HCEC 1CT (cell line): Measurements from ENCODE around the gene SYTL4.

Experiments
- DNase-seq: peaks from one replicate; pipeline ENCODE4 v3.0.0-alpha.2; 2017

SYTL4 gene

GRCh38 chrX:100687546-100687945 is 44.4 kb downstream of the SYTL4 start:
- DNase-seq: no peak

- no peak for DNase-seq
Observed at GRCh38 chrX:100687128-100687527, 44.8 kb downstream of the SYTL4 start.

- DNase-seq: no peak
Observed at GRCh38 chrX:100685997-100686305, 46.0 kb downstream of the SYTL4 start.

- DNase-seq: peak; percentile 56
Observed at GRCh38 chrX:100685284-100685996, 46.5 kb downstream of the SYTL4 start.

- no peak for DNase-seq
Observed at GRCh38 chrX:100682939-100683338, 49.0 kb downstream of the SYTL4 start.

GRCh38 chrX:100681599-100681998 is 50.3 kb downstream of the SYTL4 start:
- peak; percentile 26 for DNase-seq

GRCh38 chrX:100680756-100681155 is 51.2 kb downstream of the SYTL4 start:
- DNase-seq: no peak

- no peak for DNase-seq
Observed at GRCh38 chrX:100677611-100678181, 54.2 kb downstream of the SYTL4 start.

- DNase-seq: no peak
Observed at GRCh38 chrX:100674705-100675104, 57.2 kb downstream of the SYTL4 start.

- DNase-seq: peak; percentile 86
Observed at GRCh38 chrX:100673397-100673953, 58.4 kb downstream of the SYTL4 start.

- no peak for DNase-seq
Observed at GRCh38 chrX:100672966-100673365, 59.0 kb downstream of the SYTL4 start.

GRCh38 chrX:100663642-100664041 is 68.3 kb downstream of the SYTL4 start:
- DNase-seq: no peak

GRCh38 chrX:100662796-100663195 is 69.1 kb downstream of the SYTL4 start:
- DNase-seq: peak; percentile 66

- DNase-seq: no peak
Observed at GRCh38 chrX:100662170-100662569, 69.8 kb downstream of the SYTL4 start.

GRCh38 chrX:100659431-100660137 is 72.3 kb downstream of the SYTL4 start:
- DNase-seq: peak; percentile 21

GRCh38 chrX:100658941-100659381 is 73.0 kb downstream of the SYTL4 start:
- no peak for DNase-seq

- peak; percentile 50 for DNase-seq
Observed at GRCh38 chrX:100654261-100654660, 77.7 kb downstream of the SYTL4 start.

GRCh38 chrX:100652266-100652665 is 79.7 kb downstream of the SYTL4 start:
- DNase-seq: no peak

- no peak for DNase-seq
Observed at GRCh38 chrX:100650841-100651240, 81.1 kb downstream of the SYTL4 start.

- DNase-seq: peak; percentile 94
Observed at GRCh38 chrX:100649550-100650356, 82.2 kb downstream of the SYTL4 start.

GRCh38 chrX:100648458-100649417 is 83.2 kb downstream of the SYTL4 start:
- DNase-seq: peak; percentile 76

- no peak for DNase-seq
Observed at GRCh38 chrX:100647739-100648138, 84.2 kb downstream of the SYTL4 start.
